Lower lobe of right lung (tissue), 2 donors: Measurements from ENCODE around the gene HSPE1. TPM values are rescaled to one million over a fixed set of nuclear protein-coding genes. Genes with fewer than 3 reads are reported as not detected.
A peak's percentile ranks its signal among the peaks of the same experiment; 100 is the strongest.

Experiments used
- ATAC-seq, 2 donors: fragments of 200-7000 bp; cut with Tn5 transposase; one replicate each; pipeline ENCODE4 v1.9.1; 2020 to 2022; ENCODE audit warnings: mild to moderate bottlenecking in 2 of 2, moderate library complexity in 2 of 2
- DNase-seq: peaks from one replicate; pipeline ENCODE4 v3.0.0-alpha.2; 2020
- H3K27ac ChIP-seq: fragments of 200-600 bp; one replicate; pipeline ENCODE4 v1.8.0; 2022
- H3K27me3 ChIP-seq: fragments of 200-600 bp; one replicate; pipeline ENCODE4 v1.8.0; 2022; ENCODE audit warnings: low read depth
- H3K36me3 ChIP-seq: fragments of 200-600 bp; one replicate; pipeline ENCODE4 v1.8.0; 2022; ENCODE audit warnings: mild to moderate bottlenecking
- H3K4me1 ChIP-seq: fragments of 200-600 bp; one replicate; pipeline ENCODE4 v1.8.0; 2022
- H3K4me3 ChIP-seq: fragments of 200-600 bp; one replicate; pipeline ENCODE4 v1.8.0; 2022; ENCODE audit warnings: mild to moderate bottlenecking
- H3K9me3 ChIP-seq: fragments of 200-600 bp; one replicate; pipeline ENCODE4 v1.8.0; 2022
- CTCF ChIP-seq: fragments of 200-600 bp; IDR thresholded peaks from one replicate; pipeline ENCODE4 v1.8.0; 2022; ENCODE audit warnings: antibody characterized with exemption, mild to moderate bottlenecking
- intact Hi-C: fragments of 100-400 bp; cut with DNase I; formaldehyde crosslinking; loops from one replicate; pipeline ENCODE4 v1.11.0; 2022
- total RNA-seq: library from RNA; stranded (reverse); fragmentation: NEBNext Ultra II Directional; extraction: Animal tissue kit (Norgen Biotek cat#: 25700); gene quantifications from one replicate; pipeline ENCODE4 v1.2.1, GENCODE V29; 2021
- donor health status: DM: no; HTN: yes; CAD: no; lungs with severe emphysema.

Gene HSPE1
- total RNA-seq, 1 donor from 2014 or later: 65.3 TPM

DNA sequence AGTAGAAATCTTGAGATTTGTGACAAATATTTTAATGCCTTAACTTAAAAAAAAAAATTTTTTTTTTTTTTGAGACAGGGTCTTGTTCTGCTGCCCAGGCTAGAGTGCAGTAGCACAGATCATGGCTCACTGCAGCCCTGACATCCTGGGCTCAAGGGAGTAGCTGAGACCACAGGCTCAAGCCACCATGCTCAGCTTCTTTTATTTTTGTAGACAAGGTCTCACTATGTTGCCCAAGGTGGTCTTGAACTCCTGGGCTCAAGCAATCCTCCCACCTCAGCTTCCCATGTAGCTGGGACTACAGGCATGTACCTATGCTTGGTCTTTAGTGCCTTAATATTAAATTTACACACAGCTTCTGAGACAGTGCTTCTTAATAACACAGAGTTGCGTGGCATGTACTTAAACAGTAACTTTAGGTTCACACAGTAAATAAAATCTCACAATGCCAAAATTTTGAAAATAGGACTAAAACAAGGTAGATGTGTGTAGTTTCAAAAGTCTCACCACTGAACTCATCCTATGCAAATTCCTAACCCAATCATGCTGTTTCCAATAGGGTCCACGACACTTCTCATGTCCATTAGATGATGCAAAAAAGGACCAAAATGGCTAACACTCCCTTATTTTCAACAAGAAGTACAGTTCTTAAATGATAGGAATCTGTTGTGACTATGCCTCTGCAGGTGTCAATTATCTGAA is 4.6 kb upstream of the HSPE1 start:
- no peak for TF ChIP-seq CTCF
- Histone ChIP-seq H3K4me1 (peaks cover 31% of the 10 kb centered on the region), H3K36me3 (peaks cover 74% of the 10 kb centered on the region), H3K9me3 (no peaks in the 10 kb centered on the region), H3K27me3 (no peaks in the 10 kb centered on the region), H3K4me3 (no peak overlapping the region), H3K27ac (no peak overlapping the region)
- DNase-seq (no peak), ATAC-seq (no peak)
- intact Hi-C loops: no loop called here

DNA sequence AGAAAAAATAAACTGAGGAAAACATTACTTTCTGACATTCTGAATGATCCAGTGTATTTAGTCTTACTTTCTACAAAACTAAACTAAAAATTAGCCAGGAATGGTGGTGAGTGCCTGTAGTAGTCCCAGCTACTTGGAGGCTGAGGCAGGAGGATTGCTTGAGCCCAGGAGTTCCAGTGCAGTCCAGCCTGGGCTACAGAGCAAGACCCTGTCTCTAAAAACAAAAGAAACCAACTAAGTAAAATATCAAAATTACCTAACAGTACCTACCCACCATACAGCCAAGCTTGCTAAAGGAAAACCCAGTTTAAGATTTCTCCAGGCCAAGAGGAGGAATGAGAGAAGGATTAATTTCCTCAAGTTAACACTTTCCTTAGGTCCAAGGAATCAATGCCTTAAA is 3.5 kb upstream of the HSPE1 start:
- no peak overlapping the region for H3K4me3 ChIP-seq
- intact Hi-C loops: no loop called here
- no peaks in the 10 kb centered on the region for H3K9me3 ChIP-seq
- DNase-seq: no peak
- ATAC-seq: no peak
- H3K4me1 ChIP-seq: peaks cover 40% of the 10 kb centered on the region
- H3K36me3 ChIP-seq: peaks cover 62% of the 10 kb centered on the region
- no peak overlapping the region for H3K27ac ChIP-seq
- TF ChIP-seq CTCF: no peak
- no peaks in the 10 kb centered on the region for H3K27me3 ChIP-seq

GRCh38 chr2:197497326-197497725 is 2.9 kb upstream of the HSPE1 start:
- no peaks in the 10 kb centered on the region for H3K9me3 ChIP-seq
- ATAC-seq (no peak), DNase-seq (no peak)
- H3K4me3 ChIP-seq: no peak overlapping the region
- H3K27ac ChIP-seq: no peak overlapping the region
- peaks cover 46% of the 10 kb centered on the region for H3K4me1 ChIP-seq
- no peaks in the 10 kb centered on the region for H3K27me3 ChIP-seq
- peaks cover 60% of the 10 kb centered on the region for H3K36me3 ChIP-seq
- intact Hi-C loops: no loop called here
- no peak for TF ChIP-seq CTCF

DNA sequence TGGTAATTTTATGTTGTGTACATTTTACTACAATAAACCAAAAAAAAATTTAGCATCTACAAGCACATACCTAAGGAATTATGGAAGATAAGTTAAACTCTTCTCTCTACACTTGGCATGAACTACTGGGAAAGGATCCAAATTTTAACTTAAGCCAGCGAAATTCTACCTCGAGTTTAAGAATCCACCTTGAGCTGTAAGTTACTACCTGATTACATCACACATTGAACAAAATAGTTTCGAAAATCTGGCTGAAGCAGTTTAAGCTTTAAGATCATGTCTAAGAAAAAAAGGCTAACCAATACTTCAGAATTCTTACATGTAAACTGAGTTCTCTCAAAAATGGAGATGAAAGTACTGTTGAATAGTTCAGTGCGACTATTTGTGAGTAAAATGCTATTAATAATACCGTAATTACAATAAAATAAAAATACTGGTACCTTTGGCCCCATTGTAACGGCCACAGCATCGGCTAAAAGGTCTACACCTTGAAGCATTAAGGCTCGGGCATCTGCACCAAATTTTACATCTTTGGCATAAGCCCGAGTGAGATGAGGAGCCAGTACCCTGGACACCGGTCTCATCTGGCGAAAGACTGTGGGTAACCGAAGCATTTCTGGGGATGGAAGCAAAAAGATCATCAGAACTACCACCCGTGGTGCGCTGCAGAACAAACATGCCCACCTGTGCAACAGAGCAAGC is 1.8 kb upstream of the HSPE1 start:
- ATAC-seq (no peak), DNase-seq (no peak)
- no peaks in the 10 kb centered on the region for H3K27me3 ChIP-seq
- peaks cover 57% of the 10 kb centered on the region for H3K36me3 ChIP-seq
- H3K4me1 ChIP-seq: peaks cover 53% of the 10 kb centered on the region
- H3K9me3 ChIP-seq: no peaks in the 10 kb centered on the region
- peak overlapping the region; percentile 94 for H3K4me3 ChIP-seq
- no peak for TF ChIP-seq CTCF
- peak overlapping the region; percentile 92 for H3K27ac ChIP-seq
- intact Hi-C loops: no loop called here

GRCh38 chr2:197498937-197499593 is 1.1 kb upstream of the HSPE1 start:
- Histone ChIP-seq H3K4me1 (peaks cover 53% of the 10 kb centered on the region), H3K27me3 (no peaks in the 10 kb centered on the region), H3K27ac (peak overlapping the region; percentile 92), H3K9me3 (no peaks in the 10 kb centered on the region), H3K4me3 (peak overlapping the region; percentile 94), H3K36me3 (peaks cover 57% of the 10 kb centered on the region)
- peak; percentile 84 for DNase-seq
- no peak for TF ChIP-seq CTCF
- intact Hi-C loops: no loop called here
- peak; percentile 49 to 55 for ATAC-seq
